Measurements from ENCODE around the gene NRXN3.

- no peak for TF ChIP-seq EZH2 (IDR thresholded peaks at IDR 0.05; ENCODE audit: insufficient read depth, poor library complexity, severe bottlenecking)
- TF ChIP-seq EZH2phosphoT487 (IDR thresholded peaks at IDR 0.05; ENCODE audit: insufficient read depth, low read depth) = no peak
Observed at GRCh38 chr14:78508023-78508422, 337.9 kb downstream of the NRXN3 start.
